Ramos (cell line): ENCODE data around the gene UROC1.

Source experiments
- in situ Hi-C: fragments of 300-500 bp; cut with MboI; formaldehyde crosslinking; loops from one replicate; pipeline ENCODE4 v1.14.3; 2022; ENCODE audit warnings: low sequenced_read_pairs; ENCODE audit not compliant: unreplicated experiment

The UROC1 gene

GRCh38 chr3:126484662-126485061 is 32.9 kb downstream of the UROC1 start:
- in situ Hi-C loops = no loop called here

- in situ Hi-C loops = no loop called here
Measured at GRCh38 chr3:126484148-126484547, 33.4 kb downstream of the UROC1 start.

- in situ Hi-C loops = no loop called here
Measured at GRCh38 chr3:126483321-126483761, 34.2 kb downstream of the UROC1 start.

GRCh38 chr3:126482503-126483255 is 34.9 kb downstream of the UROC1 start:
- in situ Hi-C loops = no loop called here

- in situ Hi-C loops = no loop called here
Measured at GRCh38 chr3:126481808-126482502, 35.6 kb downstream of the UROC1 start.

GRCh38 chr3:126480861-126481260 is 36.7 kb downstream of the UROC1 start:
- in situ Hi-C loops = no loop called here

GRCh38 chr3:126480206-126480605 is 37.4 kb downstream of the UROC1 start:
- in situ Hi-C loops = no loop called here

GRCh38 chr3:126479642-126480041 is 37.9 kb downstream of the UROC1 start:
- in situ Hi-C loops = no loop called here

- in situ Hi-C loops = no loop called here
Measured at GRCh38 chr3:126478581-126479310, 38.8 kb downstream of the UROC1 start.

- in situ Hi-C loops = no loop called here
Measured at GRCh38 chr3:126477061-126477380, 40.6 kb downstream of the UROC1 start.

GRCh38 chr3:126476166-126477060 is 41.2 kb downstream of the UROC1 start:
- in situ Hi-C loops = no loop called here

GRCh38 chr3:126475413-126476114 is 42.0 kb downstream of the UROC1 start, which contains the start of gene ZXDC:
ZXDC (minus strand) TSS chr3:126475891; CDS start chr3:126475865, 26 bp downstream.
- in situ Hi-C loops = no loop called here

- in situ Hi-C loops = no loop called here
Measured at GRCh38 chr3:126474498-126475412, 42.8 kb downstream of the UROC1 start.

GRCh38 chr3:126473292-126474168 is 44.0 kb downstream of the UROC1 start:
- in situ Hi-C loops = no loop called here

- in situ Hi-C loops = no loop called here
Measured at GRCh38 chr3:126472277-126473006, 45.1 kb downstream of the UROC1 start.

- in situ Hi-C loops = no loop called here
Measured at GRCh38 chr3:126469479-126469878, 48.1 kb downstream of the UROC1 start.
